Thyroid gland (tissue), 4 donors: ENCODE results near the gene MS4A18. TPM values are rescaled to one million over a fixed set of nuclear protein-coding genes. Genes with fewer than 3 reads are reported as not detected.

Experiments
- DNase-seq, 2 donors: peaks; one replicate each; pipeline ENCODE4 v3.0.0-alpha.2; 2019
- H3K27ac ChIP-seq, 3 donors: fragments of 200-600 bp; sonication (generic); 1 replicate in 2 of 3; 2 replicates in 1 of 3; pipeline ENCODE4 v1.5.1; 2016 to 2019; ENCODE audit warnings: mild to moderate bottlenecking in 1 of 3, moderate library complexity in 1 of 3
- H3K27me3 ChIP-seq: fragments of 200-600 bp; sonication (generic); one replicate; pipeline ENCODE4 v1.5.1; 2019
- H3K36me3 ChIP-seq, 2 donors: fragments of 200-600 bp; sonication (generic); one replicate each; pipeline ENCODE4 v1.5.1; 2016 to 2019
- H3K4me1 ChIP-seq, 2 donors: fragments of 200-600 bp; sonication (generic); one replicate each; pipeline ENCODE4 v1.5.1; 2017 to 2019
- H3K4me3 ChIP-seq, 3 donors: fragments of 200-600 bp; sonication (generic); replicated peaks in 1 of 3; 1 replicate in 2 of 3; 2 replicates in 1 of 3; pipeline ENCODE4 v1.5.1; 2016; ENCODE audit warnings: mild to moderate bottlenecking in 1 of 3
- H3K9me3 ChIP-seq: fragments of 200-600 bp; sonication (generic); one replicate; pipeline ENCODE4 v1.5.1; 2017
- POLR2A ChIP-seq, 2 donors: fragments of 450-650 bp; IDR thresholded peaks; one replicate each; pipeline ENCODE4 v1.6.1; 2017; ENCODE audit warnings: antibody characterized with exemption in 2 of 2, mild to moderate bottlenecking in 2 of 2, moderate library complexity in 1 of 2
- WGBS, 2 donors: methylation state at CpG; one replicate each; pipeline ENCODE4 v1.1.5; 2017; 5-methylcytosine and 5-hydroxymethylcytosine counted together
- intact Hi-C: fragments of 100-400 bp; cut with DNase I; formaldehyde crosslinking; loops from one replicate; pipeline ENCODE4 v1.15.1; 2023
- total RNA-seq, 4 donors: library from RNA; depleted of rRNA; stranded (reverse); fragments of >200 nt; gene quantifications; one replicate each; pipeline ENCODE4 v1.2.3, GENCODE V29; 2016
- TF ChIP-seq, protein P1 (sequence below), 6 experiments: fragments of 200-600 bp in 3 of 6; fragments of 450-650 bp in 3 of 6; sonication (generic) in 3 of 6; IDR thresholded peaks; one replicate each; pipeline ENCODE4 v1.5.1; 2016 to 2019; ENCODE audit warnings: antibody characterized with exemption in 6 of 6, mild to moderate bottlenecking in 2 of 6, inconsistent platforms in 1 of 6, moderate library complexity in 1 of 6

MS4A18 gene
- total RNA-seq, 4 donors from 2014 or later, result not detected

DNA sequence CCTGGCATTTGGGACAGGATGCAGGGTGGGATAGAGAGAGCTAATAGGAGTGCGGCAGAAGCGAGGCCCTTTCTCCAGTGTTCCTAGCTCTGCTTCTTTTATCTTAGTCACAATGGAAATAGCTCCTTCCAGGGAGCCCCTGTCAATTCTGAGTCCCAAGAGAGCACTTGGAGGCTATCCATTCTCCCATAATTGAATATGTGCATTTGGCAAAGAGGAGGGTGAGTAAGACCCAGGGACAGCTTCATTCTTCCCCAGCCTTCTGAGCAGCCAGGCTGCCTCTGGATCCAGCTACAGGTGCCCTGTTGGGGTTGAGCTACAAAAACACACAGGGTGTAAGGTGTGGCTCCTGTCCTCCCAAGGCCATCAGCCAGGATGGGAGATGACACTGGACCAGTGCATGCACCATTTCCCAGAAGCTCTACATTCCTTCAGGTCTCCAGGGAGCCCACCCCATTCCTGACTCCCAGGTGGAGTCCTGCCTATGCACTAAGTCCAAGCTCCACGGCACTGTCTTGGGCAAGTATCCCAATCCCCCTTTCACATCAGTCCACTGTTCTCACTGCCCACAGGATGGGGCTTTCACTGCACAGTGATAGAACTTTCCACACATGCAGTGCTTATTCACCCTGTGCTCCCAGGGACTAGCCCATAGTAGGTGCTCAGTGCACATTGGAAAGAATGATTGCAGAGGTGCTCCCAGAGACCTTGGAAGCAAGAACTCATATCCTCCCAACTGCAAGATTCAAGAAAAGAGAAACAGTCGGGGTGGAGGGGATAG, 66.8 kb downstream of the MS4A18 start:
- Histone ChIP-seq H3K4me3 (no peak overlapping the region), H3K9me3 (no peaks in the 10 kb centered on the region), H3K4me1 (peaks cover 0 to 4% of the 10 kb centered on the region in 2 donors), H3K27me3 (no peaks in the 10 kb centered on the region), H3K27ac (no peak overlapping the region), H3K36me3 (no peaks in the 10 kb centered on the region)
- no peak for DNase-seq
- intact Hi-C loops, result no loop called here
- TF ChIP-seq, protein P1, sequence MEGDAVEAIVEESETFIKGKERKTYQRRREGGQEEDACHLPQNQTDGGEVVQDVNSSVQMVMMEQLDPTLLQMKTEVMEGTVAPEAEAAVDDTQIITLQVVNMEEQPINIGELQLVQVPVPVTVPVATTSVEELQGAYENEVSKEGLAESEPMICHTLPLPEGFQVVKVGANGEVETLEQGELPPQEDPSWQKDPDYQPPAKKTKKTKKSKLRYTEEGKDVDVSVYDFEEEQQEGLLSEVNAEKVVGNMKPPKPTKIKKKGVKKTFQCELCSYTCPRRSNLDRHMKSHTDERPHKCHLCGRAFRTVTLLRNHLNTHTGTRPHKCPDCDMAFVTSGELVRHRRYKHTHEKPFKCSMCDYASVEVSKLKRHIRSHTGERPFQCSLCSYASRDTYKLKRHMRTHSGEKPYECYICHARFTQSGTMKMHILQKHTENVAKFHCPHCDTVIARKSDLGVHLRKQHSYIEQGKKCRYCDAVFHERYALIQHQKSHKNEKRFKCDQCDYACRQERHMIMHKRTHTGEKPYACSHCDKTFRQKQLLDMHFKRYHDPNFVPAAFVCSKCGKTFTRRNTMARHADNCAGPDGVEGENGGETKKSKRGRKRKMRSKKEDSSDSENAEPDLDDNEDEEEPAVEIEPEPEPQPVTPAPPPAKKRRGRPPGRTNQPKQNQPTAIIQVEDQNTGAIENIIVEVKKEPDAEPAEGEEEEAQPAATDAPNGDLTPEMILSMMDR (IDR thresholded peaks at IDR 0.05), result no peak
- no peak for TF ChIP-seq POLR2A (IDR thresholded peaks at IDR 0.05)
- 93 to 99% methylated on average over 4 of the region's 4 CpGs for whole genome bisulfite sequencing, 2 donors

DNA sequence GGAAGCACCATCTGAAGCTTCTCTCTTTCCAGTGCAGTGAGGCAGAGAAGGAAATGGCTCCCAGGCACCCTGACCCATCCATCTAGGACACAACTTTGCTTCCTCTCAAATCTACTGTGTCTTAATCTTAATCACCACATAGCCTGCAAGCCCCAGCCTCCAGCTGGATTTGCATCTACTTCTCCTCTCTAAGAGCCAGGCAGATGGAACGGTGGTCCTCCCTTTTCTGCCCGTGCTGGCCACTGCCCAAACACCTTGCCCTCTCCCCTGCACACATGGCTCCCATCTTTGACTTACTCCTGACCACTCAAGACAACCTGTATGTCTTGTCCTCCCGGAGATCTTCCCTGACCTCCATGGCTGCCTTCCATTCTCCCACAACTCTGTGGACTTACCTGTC, 68.0 kb downstream of the MS4A18 start:
- 71 to 90% methylated on average over 3 of the region's 3 CpGs for WGBS, 2 donors
- no peaks in the 10 kb centered on the region for H3K36me3 ChIP-seq
- DNase-seq, result no peak
- TF ChIP-seq, protein P1 (IDR thresholded peaks at IDR 0.05), result no peak
- TF ChIP-seq POLR2A (IDR thresholded peaks at IDR 0.05), result no peak
- no peaks in the 10 kb centered on the region for H3K9me3 ChIP-seq
- no peak overlapping the region for H3K27ac ChIP-seq
- H3K4me1 ChIP-seq, result no peaks in the 10 kb centered on the region
- H3K4me3 ChIP-seq, result no peak overlapping the region
- intact Hi-C loops, result no loop called here
- H3K27me3 ChIP-seq, result no peaks in the 10 kb centered on the region

Other genes starting within 250 kb of the MS4A18 start
- not detected for gene MS4A12, start 231.9 kb upstream of the MS4A18 start, total RNA-seq
- not detected for gene MS4A13, start 209.3 kb upstream of the MS4A18 start, total RNA-seq
- not detected for gene MS4A8, start 25.1 kb upstream of the MS4A18 start, total RNA-seq
- not detected for gene MS4A15, start 32.1 kb downstream of the MS4A18 start, total RNA-seq
- gene MS4A10, start 60.6 kb downstream of the MS4A18 start, total RNA-seq, result not detected
- gene CCDC86, start 117.4 kb downstream of the MS4A18 start, total RNA-seq, result 10 to 100 TPM in 2 of 4 donors, 1 to 10 TPM in 2; 6.7 to 19.6 (median 14.2) TPM
- gene PTGDR2, start 131.2 kb downstream of the MS4A18 start, total RNA-seq, result under 1 TPM in 1 of 4 donors, not detected in 3; 0.11 TPM
- gene ZP1, start 142.8 kb downstream of the MS4A18 start, total RNA-seq, result not detected
- gene PRPF19, start 181.9 kb downstream of the MS4A18 start, total RNA-seq, result 10 to 100 TPM; 38.0 to 94.4 (median 71.5) TPM
- 100 to 1,000 TPM in 2 of 4 donors, 10 to 100 TPM in 2; 61.9 to 105 (median 96.0) TPM for gene TMEM109, start 189.4 kb downstream of the MS4A18 start, total RNA-seq
- 1 to 10 TPM; 3.3 to 8.3 (median 3.9) TPM for gene TMEM132A, start 199.7 kb downstream of the MS4A18 start, total RNA-seq
- gene SLC15A3, start 227.5 kb downstream of the MS4A18 start, total RNA-seq, result 10 to 100 TPM in 2 of 4 donors, 1 to 10 TPM in 2; 6.3 to 16.5 (median 8.9) TPM
- 1 to 10 TPM in 1 of 4 donors, under 1 TPM in 3; 0.40 to 2.7 (median 0.69) TPM for gene CD6, start 247.0 kb downstream of the MS4A18 start, total RNA-seq